IMR-90 (cell line): Measurements from ENCODE around the gene DPP10. TPM values are rescaled to one million over a fixed set of nuclear protein-coding genes. Genes with fewer than 3 reads are reported as not detected.

ENCODE experiments used
- ATAC-seq: fragments of 200-7000 bp; cut with Tn5 transposase; 2 replicates; pipeline ENCODE4 v1.9.1; 2020; ENCODE audit warnings: low read depth, mild to moderate bottlenecking, moderate library complexity
- BruUV-seq: library from RNA; stranded (reverse); fragments of 400-500 nt; replicated peaks from 2 replicates; lab custom pipeline; 2021; lab: Mats Ljungman, UMichigan
- CTCF ChIA-PET: fragments of 300-600 bp; formaldehyde crosslinking; extraction: SDS; loops from one replicate; lab custom pipeline; 2021; ENCODE audit warnings: antibody characterized with exemption; lab: Yijun Ruan, JAX
- POLR2A ChIA-PET: fragments of 300-600 bp; sonication (Branson Sonifier 250); formaldehyde crosslinking; loops from one replicate; lab custom pipeline; 2022; ENCODE audit warnings: antibody characterized with exemption; ENCODE audit not compliant: unreplicated experiment; lab: Charles Lee
- DNase-seq: peaks from one replicate; pipeline ENCODE4 v3.0.0; 2013
- H2AFZ ChIP-seq: replicated peaks from 2 replicates; pipeline ENCODE3; 2013; ENCODE audit warnings: low read length, mild to moderate bottlenecking; ENCODE audit not compliant: poor library complexity
- H2AK5ac ChIP-seq: 2 replicates; pipeline ENCODE4 v1.6.1; 2013; ENCODE audit warnings: low read depth, low read length, inconsistent platforms
- H2AK9ac ChIP-seq: replicated peaks from 2 replicates; pipeline ENCODE3; 2013; ENCODE audit warnings: mild to moderate bottlenecking, low read depth, low read length, moderate library complexity; ENCODE audit not compliant: poor library complexity
- H2BK120ac ChIP-seq: 2 replicates; pipeline ENCODE4 v1.6.1; 2013; ENCODE audit warnings: low read depth, low read length, inconsistent platforms
- H2BK15ac ChIP-seq: 3 replicates; pipeline ENCODE4 v1.6.1; 2013; ENCODE audit warnings: low read depth, low read length, inconsistent platforms
- H2BK20ac ChIP-seq: 2 replicates; pipeline ENCODE4 v1.6.1; 2013; ENCODE audit warnings: low read depth, mild to moderate bottlenecking, inconsistent platforms, low read length, moderate library complexity
- H2BK5ac ChIP-seq: 2 replicates; pipeline ENCODE4 v1.6.1; 2013; ENCODE audit warnings: mild to moderate bottlenecking, low read depth, low read length, inconsistent platforms; ENCODE audit not compliant: poor library complexity, severe bottlenecking
- H3K14ac ChIP-seq: replicated peaks from 2 replicates; pipeline ENCODE4 v1.6.1; 2013; ENCODE audit warnings: low read depth, low read length, inconsistent platforms
- H3K18ac ChIP-seq: 2 replicates; pipeline ENCODE4 v1.6.1; 2013; ENCODE audit warnings: low read depth, low read length, control low read depth
- H3K23ac ChIP-seq: 2 replicates; pipeline ENCODE4 v1.6.1; 2013; ENCODE audit warnings: low read depth, low read length, inconsistent platforms
- H3K27ac ChIP-seq: 2 replicates; pipeline ENCODE4 v1.5.1; 2013; ENCODE audit warnings: mild to moderate bottlenecking, control low read depth, low read length; ENCODE audit not compliant: insufficient read depth
- H3K27me3 ChIP-seq: 2 replicates; pipeline ENCODE4 v1.6.1; 2013; ENCODE audit warnings: low read length; ENCODE audit not compliant: control insufficient read depth, insufficient read depth
- H3K36me3 ChIP-seq: 2 replicates; pipeline ENCODE4 v1.6.1; 2013; ENCODE audit warnings: low read length, mixed read lengths; ENCODE audit not compliant: control insufficient read depth, insufficient read depth
- H3K4ac ChIP-seq: 2 replicates; pipeline ENCODE4 v1.6.1; 2013; ENCODE audit warnings: low read depth, low read length, inconsistent platforms
- H3K4me1 ChIP-seq: 2 replicates; pipeline ENCODE4 v1.6.1; 2013; ENCODE audit warnings: low read length, mixed read lengths; ENCODE audit not compliant: control insufficient read depth, insufficient read depth
- H3K4me2 ChIP-seq: 2 replicates; pipeline ENCODE4 v1.6.1; 2013; ENCODE audit warnings: low read depth, mild to moderate bottlenecking, control low read depth, low read length, moderate library complexity
- H3K4me3 ChIP-seq: 2 replicates; pipeline ENCODE4 v1.5.1; 2013; ENCODE audit warnings: low read depth, mild to moderate bottlenecking, control low read depth, low read length, moderate library complexity; ENCODE audit not compliant: insufficient read depth
- H3K56ac ChIP-seq: 2 replicates; pipeline ENCODE4 v1.6.1; 2013; ENCODE audit warnings: low read length, inconsistent platforms; ENCODE audit not compliant: insufficient read depth; ENCODE audit errors: extremely low read depth
- H3K79me1 ChIP-seq, 2 experiments: 2 replicates each; pipeline ENCODE4 v1.6.1; 2013; ENCODE audit warnings: low read length in 2 of 2, inconsistent platforms in 1 of 2, low read depth in 1 of 2
- H3K9ac ChIP-seq: 2 replicates; pipeline ENCODE4 v1.6.1; 2013; ENCODE audit warnings: low read depth, low read length, control low read depth
- H3K9me1 ChIP-seq: 2 replicates; pipeline ENCODE4 v1.6.1; 2013; ENCODE audit warnings: low read length, inconsistent platforms; ENCODE audit not compliant: insufficient read depth
- H3K9me3 ChIP-seq: 2 replicates; pipeline ENCODE4 v1.6.1; 2013; ENCODE audit warnings: low read length; ENCODE audit not compliant: control insufficient read depth, insufficient read depth
- H4K20me1 ChIP-seq: 2 replicates; pipeline ENCODE4 v1.6.1; 2013; ENCODE audit warnings: low read length, inconsistent platforms; ENCODE audit not compliant: insufficient read depth
- H4K5ac ChIP-seq: 2 replicates; pipeline ENCODE4 v1.6.1; 2013; ENCODE audit warnings: mild to moderate bottlenecking, low read depth, low read length, control low read depth
- H4K8ac ChIP-seq, 2 experiments: 2 replicates each; pipeline ENCODE4 v1.6.1; 2013; ENCODE audit warnings: low read depth in 2 of 2, low read length in 2 of 2, control low read depth in 1 of 2, inconsistent platforms in 1 of 2
- H4K91ac ChIP-seq: 2 replicates; pipeline ENCODE4 v1.6.1; 2013; ENCODE audit warnings: low read depth, low read length, inconsistent platforms; ENCODE audit not compliant: insufficient read depth
- CHD1 ChIP-seq: IDR thresholded peaks from 2 replicates; pipeline ENCODE4 v1.6.1; 2012; ENCODE audit warnings: low read depth, low read length, improper control_type of control experiment
- ELK1 ChIP-seq: fragments of 150-350 bp; IDR thresholded peaks from 2 replicates; pipeline ENCODE4 v1.6.1; 2016; ENCODE audit warnings: low read depth, mild to moderate bottlenecking, low read length, moderate library complexity, borderline replicate concordance
- MAFK ChIP-seq: IDR thresholded peaks from 2 replicates; pipeline ENCODE4 v1.6.1; 2012; ENCODE audit warnings: low read depth, low read length, improper control_type of control experiment
- MAZ ChIP-seq: IDR thresholded peaks from 2 replicates; pipeline ENCODE4 v1.6.1; 2012; ENCODE audit warnings: low read depth, mild to moderate bottlenecking, low read length, improper control_type of control experiment, moderate library complexity, borderline replicate concordance
- NFE2L2 ChIP-seq: fragments of 150-350 bp; IDR thresholded peaks from 2 replicates; pipeline ENCODE4 v1.6.1; 2016; ENCODE audit warnings: low read depth, mild to moderate bottlenecking, low read length
- POLR2A ChIP-seq: IDR thresholded peaks from 2 replicates; pipeline ENCODE4 v1.6.1; 2012; ENCODE audit warnings: mild to moderate bottlenecking, low read depth, low read length
- RAD21 ChIP-seq: IDR thresholded peaks from 2 replicates; pipeline ENCODE4 v1.6.1; 2012; ENCODE audit warnings: low read length, improper control_type of control experiment
- RCOR1 ChIP-seq: IDR thresholded peaks from 2 replicates; pipeline ENCODE4 v1.6.1; 2012; ENCODE audit warnings: mild to moderate bottlenecking, low read length, improper control_type of control experiment; ENCODE audit not compliant: insufficient replicate concordance
- SMC3 ChIP-seq: fragments of 150-350 bp; IDR thresholded peaks from 2 replicates; pipeline ENCODE4 v1.6.1; 2016; ENCODE audit warnings: low read depth, mild to moderate bottlenecking, antibody characterized with exemption, low read length, moderate library complexity
- USF2 ChIP-seq: fragments of 150-350 bp; IDR thresholded peaks from 2 replicates; pipeline ENCODE4 v1.6.1; 2017; ENCODE audit warnings: mild to moderate bottlenecking, antibody characterized with exemption, low read length, low read depth
- WGBS, 2 experiments: methylation state at CpG; one replicate each; pipeline versions ENCODE4 v1.1.5 to v1.1.7; 2013; ENCODE audit warnings: missing lambda C conversion rate in 2 of 2; ENCODE audit not compliant: insufficient read length in 1 of 2; ENCODE audit errors: extremely low coverage in 2 of 2; 5-methylcytosine and 5-hydroxymethylcytosine counted together
- dilution Hi-C: fragments of 300-500 bp; cut with HindIII; formaldehyde crosslinking; loops from one replicate; pipeline ENCODE4 v1.14.3; 2018; ENCODE audit warnings: low sequenced_read_pairs; ENCODE audit not compliant: unreplicated experiment
- in situ Hi-C: fragments of 300-500 bp; cut with MboI; formaldehyde crosslinking; loops from 3 replicates; pipeline ENCODE4 v1.14.3; 2019; ENCODE audit warnings: low sequenced_read_pairs, inconsistent platforms, mixed read lengths
- intact Hi-C: fragments of 100-400 bp; cut with micrococcal nuclease; formaldehyde crosslinking; loops from 2 replicates; pipeline ENCODE4 v1.10.0; 2022
- polyA plus RNA-seq, 3 experiments: library from polyadenylated mRNA; depleted of rRNA; stranded (reverse); fragments of >200 nt; gene quantifications; 2 replicates each; pipeline ENCODE4 v1.2.3, GENCODE V29; 2012; ENCODE audit warnings: low replicate concordance in 1 of 3
- total RNA-seq: library from RNA; depleted of rRNA; stranded (reverse); fragments of >200 nt; gene quantifications from 2 replicates; pipeline ENCODE4 v1.2.3, GENCODE V29; 2012

Gene DPP10
- total and polyA plus RNA-seq, 2 of the 4 experiments (the other 2 are of a cell fraction) = not detected

- ATAC-seq (no peak), DNase-seq (no peak)
- no peak overlapping the region for H4K5ac ChIP-seq
- no peaks in the 10 kb centered on the region for H3K27me3 ChIP-seq
- no CpG with 5 or more reads among the region's 5 CpGs for WGBS, 2 experiments
- CTCF ChIA-PET = no interaction called here
- H3K4me3 ChIP-seq = no peak overlapping the region
- no peak overlapping the region for H2AFZ ChIP-seq
- H3K9me1 ChIP-seq = no peaks in the 10 kb centered on the region
- no peaks in the 10 kb centered on the region for H3K79me1 ChIP-seq
- H4K20me1 ChIP-seq = no peaks in the 10 kb centered on the region
- no peak overlapping the region for H2AK9ac ChIP-seq
- POLR2A ChIA-PET = no interaction called here
- no peak overlapping the region for H2BK120ac ChIP-seq
- no peak overlapping the region for H2AK5ac ChIP-seq
- H3K18ac ChIP-seq = no peak overlapping the region
- BruUV-seq = no TSS peak
- H4K8ac ChIP-seq = no peak overlapping the region
- H3K9ac ChIP-seq = no peak overlapping the region
- intact Hi-C loops = no loop called here
- H4K91ac ChIP-seq = no peak overlapping the region
- H3K27ac ChIP-seq = no peak overlapping the region
- no peaks in the 10 kb centered on the region for H3K36me3 ChIP-seq
- H3K4me1 ChIP-seq = no peaks in the 10 kb centered on the region
- H3K4me2 ChIP-seq = no peak overlapping the region
- in situ Hi-C loops = no loop called here
- H2BK20ac ChIP-seq = no peak overlapping the region
- H3K14ac ChIP-seq = no peak overlapping the region
- dilution Hi-C loops = no loop called here
- no peak overlapping the region for H2BK5ac ChIP-seq
- H3K23ac ChIP-seq = no peak overlapping the region
- H3K56ac ChIP-seq = no peak overlapping the region
- H3K9me3 ChIP-seq = no peaks in the 10 kb centered on the region; the same call in 1 of the 2 replicates
- no peak for TF ChIP-seq MAZ
- TF ChIP-seq USF2 = no peak
- no peak for TF ChIP-seq POLR2A
- no peak for TF ChIP-seq MAFK
- TF ChIP-seq NFE2L2 = no peak
- no peak for TF ChIP-seq RCOR1
- no peak for TF ChIP-seq CHD1
- TF ChIP-seq ELK1 = no peak
- no peak for TF ChIP-seq RAD21
- no peak for TF ChIP-seq SMC3
- H3K4ac ChIP-seq = no peak overlapping the region
- no peak overlapping the region for H2BK15ac ChIP-seq
Measured at GRCh38 chr2:114517580-114517979, 75.1 kb downstream of the DPP10 start.
